ENCODE results near the gene ITM2C. TPM values are rescaled to one million over a fixed set of nuclear protein-coding genes. Genes with fewer than 3 reads are reported as not detected.

ITM2C gene
- total and polyA plus RNA-seq, 2 donors (not counting 1 experiment from before 2014, with no cell fraction given), result 36.9 to 62.8 TPM

GRCh38 chr2:230872968-230873660 lies 8.4 kb downstream of the ITM2C start:
- peak overlapping the region in 4 of 5 experiments; percentile 33 to 57 (median 40) for H3K4me3 ChIP-seq (ENCODE audit: control extremely low read depth in 1 of 5, extremely low read depth in 1 of 5, insufficient read depth in 1 of 5, low read depth in 2 of 5, low read length in 4 of 5)
- CTCF ChIA-PET, result interaction anchor here (0.7 to 2.6 kb wide), 9 partner anchors 9 to 114 kb away, joined by 3 to 21 read pairs (median 3); partner anchors contain the start of gene ITM2C
- peaks cover 89 to 94% of the 10 kb centered on the region in 2 donors for H3K4me1 ChIP-seq (ENCODE audit: control insufficient read depth in 2 of 2, insufficient read depth in 2 of 2, low read length in 2 of 2)

More at GRCh38 chr2:230872968-230873660, 8.4 kb downstream of the ITM2C start:
- Histone ChIP-seq H3K9ac (ENCODE audit: low read length) (peak overlapping the region; percentile 59), H3K27ac (ENCODE audit: low read length in 2 of 2) (peak overlapping the region; percentile 90 to 99), H2AFZ (ENCODE audit: insufficient read depth, low read depth, low read length, poor library complexity, severe bottlenecking) (peak overlapping the region; percentile 48), H4K20me1 (ENCODE audit: control insufficient read depth, insufficient read depth, low read length, poor library complexity, severe bottlenecking) (no peaks in the 10 kb centered on the region), H3K9me3 (ENCODE audit: control extremely low read depth in 1 of 3, control insufficient read depth in 2 of 3, insufficient read depth in 1 of 3, low read length in 2 of 3) (peaks cover 0 to 7% (median 0%) of the 10 kb centered on the region in 3 donors), H3K79me2 (ENCODE audit: control insufficient read depth, insufficient read depth, low read length) (peaks cover 60% of the 10 kb centered on the region), H3K36me3 (replicated peaks in 1 of 2; ENCODE audit: control extremely low read depth in 1 of 2, control insufficient read depth in 1 of 2, extremely low read depth in 1 of 2, insufficient read depth in 2 of 2, low read length in 1 of 2) (peaks cover 0 to 19% of the 10 kb centered on the region in 2 experiments), H3K27me3 (replicated peaks in 1 of 4; ENCODE audit: control extremely low read depth in 1 of 4, control insufficient read depth in 3 of 4, insufficient read depth in 4 of 4, low read length in 3 of 4) (no peaks in the 10 kb centered on the region), H3K4me2 (replicated peaks; ENCODE audit: low read depth, low read length, poor library complexity, severe bottlenecking) (peak overlapping the region; percentile 85)
- ATAC-seq (ENCODE audit: low read depth), result peak; percentile 40
- WGBS (ENCODE audit: insufficient coverage), result 7% methylated on average over 8 of the region's 21 CpGs
- DNase-seq, result peak; percentile 84
- Mint-ChIP-seq H3K9me3 (ENCODE audit: insufficient read depth) (no peaks in the 10 kb centered on the region), H3K4me1 (peaks cover 67% of the 10 kb centered on the region), H3K27me3 (no peaks in the 10 kb centered on the region), H3K27ac (peak overlapping the region; percentile 87), H3K4me3 (peak overlapping the region; percentile 80)
- POLR2A ChIA-PET, result interaction anchor here (0.5 to 1.1 kb wide), 3 partner anchors 8 to 32 kb away, joined by 3 to 4 read pairs (median 3); partner anchors contain the start of gene ITM2C
- TF ChIP-seq EZH2 (IDR thresholded peaks at IDR 0.05; ENCODE audit: borderline replicate concordance, insufficient read depth, low read depth, low read length, poor library complexity, severe bottlenecking) (no peak), CTCF (IDR thresholded peaks at IDR 0.05) (no peak)
- intact Hi-C loops (cut with micrococcal nuclease), result loop anchor here (1.0 to 10.0 kb wide), 2 partner anchors 8 to 522 kb away; partner anchors contain the start of gene B3GNT7
